GM10266 (cell line): ENCODE data around the gene RECQL5.

Source experiments
- DNase-seq: peaks from one replicate; pipeline ENCODE4 v3.0.0; 2012; ENCODE audit errors: extremely low spot score
- TF ChIP-seq, protein P1 (sequence below): IDR thresholded peaks from 2 replicates; pipeline ENCODE4 v1.5.1; 2012; ENCODE audit warnings: mild to moderate bottlenecking, low read depth; ENCODE audit not compliant: control insufficient read depth, insufficient read depth; ENCODE audit errors: missing control alignments

RECQL5 gene

DNA sequence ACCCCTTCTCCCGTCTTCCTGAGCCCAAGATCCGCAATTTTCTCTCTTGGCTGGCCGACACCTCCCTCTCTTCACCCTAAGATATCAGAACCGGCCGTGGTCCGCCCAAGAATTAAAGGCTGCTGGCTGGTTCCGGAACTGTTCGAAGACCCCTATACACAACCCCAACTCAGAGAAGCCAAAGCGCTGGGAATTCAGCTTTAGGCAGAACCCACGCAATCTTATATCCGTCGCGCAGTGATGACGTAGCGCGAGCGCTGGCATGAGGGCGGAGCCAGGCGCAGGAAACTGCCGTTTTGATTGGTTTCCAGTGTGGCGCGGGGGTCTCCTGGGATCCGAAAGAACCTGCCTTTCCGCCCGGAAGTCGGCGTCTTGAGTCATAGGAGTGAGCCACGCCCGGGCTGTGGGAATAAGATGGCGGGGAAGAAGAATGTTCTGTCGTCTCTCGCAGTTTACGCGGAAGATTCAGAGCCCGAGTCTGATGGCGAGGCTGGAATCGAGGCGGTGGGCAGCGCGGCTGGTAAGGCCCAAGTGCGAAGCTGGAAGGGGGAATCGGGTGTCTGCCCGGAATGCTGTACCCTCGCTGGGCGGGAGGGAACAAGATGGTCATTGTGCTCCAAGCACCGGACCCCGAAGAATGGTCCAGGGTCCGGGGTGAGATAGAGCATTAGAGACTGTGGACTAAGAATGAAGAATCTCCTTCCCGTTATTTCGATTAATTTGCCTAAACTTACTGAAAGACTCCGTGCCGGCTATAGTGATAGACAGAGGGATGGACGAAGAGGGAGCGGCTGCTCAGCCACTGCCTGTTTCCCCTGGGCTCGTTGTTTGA, at the start of gene RECQL5, which contains the start of gene SAP30BP:
TSS of gene RECQL5 (minus strand) at position 196 of the 832 bp plus-strand sequence. CDS start 597 bp downstream, outside the sequence.
TSS of gene SAP30BP (plus strand) at position 380 of the 832 bp plus-strand sequence. CDS start at position 415, 35 bp downstream.
- TF ChIP-seq, protein P1, sequence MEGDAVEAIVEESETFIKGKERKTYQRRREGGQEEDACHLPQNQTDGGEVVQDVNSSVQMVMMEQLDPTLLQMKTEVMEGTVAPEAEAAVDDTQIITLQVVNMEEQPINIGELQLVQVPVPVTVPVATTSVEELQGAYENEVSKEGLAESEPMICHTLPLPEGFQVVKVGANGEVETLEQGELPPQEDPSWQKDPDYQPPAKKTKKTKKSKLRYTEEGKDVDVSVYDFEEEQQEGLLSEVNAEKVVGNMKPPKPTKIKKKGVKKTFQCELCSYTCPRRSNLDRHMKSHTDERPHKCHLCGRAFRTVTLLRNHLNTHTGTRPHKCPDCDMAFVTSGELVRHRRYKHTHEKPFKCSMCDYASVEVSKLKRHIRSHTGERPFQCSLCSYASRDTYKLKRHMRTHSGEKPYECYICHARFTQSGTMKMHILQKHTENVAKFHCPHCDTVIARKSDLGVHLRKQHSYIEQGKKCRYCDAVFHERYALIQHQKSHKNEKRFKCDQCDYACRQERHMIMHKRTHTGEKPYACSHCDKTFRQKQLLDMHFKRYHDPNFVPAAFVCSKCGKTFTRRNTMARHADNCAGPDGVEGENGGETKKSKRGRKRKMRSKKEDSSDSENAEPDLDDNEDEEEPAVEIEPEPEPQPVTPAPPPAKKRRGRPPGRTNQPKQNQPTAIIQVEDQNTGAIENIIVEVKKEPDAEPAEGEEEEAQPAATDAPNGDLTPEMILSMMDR = no peak
- DNase-seq = peak; percentile 90

DNA sequence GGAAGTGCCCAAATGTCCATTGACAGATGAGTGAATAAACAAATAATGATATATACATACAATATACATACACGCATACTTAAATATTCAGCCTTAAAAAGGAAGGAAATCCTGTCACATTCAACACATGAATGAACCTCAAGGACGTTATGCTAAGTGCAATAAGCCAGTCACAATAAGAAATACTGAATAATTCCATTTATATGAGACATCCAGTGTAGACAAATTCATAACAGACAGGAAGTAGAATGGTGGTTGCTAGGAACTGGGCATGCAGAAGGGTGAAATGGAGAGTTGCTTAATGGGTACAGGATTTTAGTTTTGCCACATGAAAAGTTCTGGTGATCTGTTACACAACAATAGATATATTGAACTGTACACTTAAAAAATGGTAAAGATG, 45.5 kb upstream of the RECQL5 start:
- TF ChIP-seq, protein P1 = no peak

DNA sequence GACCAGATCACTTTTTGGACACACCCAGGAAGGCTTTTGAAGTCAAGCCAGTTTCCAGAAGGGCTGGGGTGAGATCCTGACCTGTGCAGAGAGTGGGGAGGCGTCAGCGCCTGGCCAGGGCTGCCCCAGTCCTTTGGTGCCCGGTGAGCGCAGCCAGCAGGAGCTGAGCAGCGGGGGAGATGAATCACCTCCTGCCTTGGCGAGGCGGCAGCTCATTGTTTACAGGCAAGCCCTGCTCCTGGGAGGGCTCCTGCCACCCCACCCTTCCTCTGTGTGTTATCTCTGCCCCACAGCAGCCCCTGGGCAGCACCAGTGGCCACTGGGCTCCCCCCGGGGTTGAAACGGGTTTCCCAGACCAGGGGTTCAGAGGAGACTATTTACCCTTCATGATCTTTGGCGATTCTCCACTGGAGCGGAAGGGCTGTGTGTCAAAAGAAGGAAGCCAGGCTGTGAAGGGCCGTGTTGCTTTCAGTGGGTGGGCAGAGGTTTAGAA, 40.2 kb upstream of the RECQL5 start:
- TF ChIP-seq, protein P1 = no peak

More for the DNA sequence above, 45.5 kb upstream of the RECQL5 start:
- DNase-seq = no peak

DNA sequence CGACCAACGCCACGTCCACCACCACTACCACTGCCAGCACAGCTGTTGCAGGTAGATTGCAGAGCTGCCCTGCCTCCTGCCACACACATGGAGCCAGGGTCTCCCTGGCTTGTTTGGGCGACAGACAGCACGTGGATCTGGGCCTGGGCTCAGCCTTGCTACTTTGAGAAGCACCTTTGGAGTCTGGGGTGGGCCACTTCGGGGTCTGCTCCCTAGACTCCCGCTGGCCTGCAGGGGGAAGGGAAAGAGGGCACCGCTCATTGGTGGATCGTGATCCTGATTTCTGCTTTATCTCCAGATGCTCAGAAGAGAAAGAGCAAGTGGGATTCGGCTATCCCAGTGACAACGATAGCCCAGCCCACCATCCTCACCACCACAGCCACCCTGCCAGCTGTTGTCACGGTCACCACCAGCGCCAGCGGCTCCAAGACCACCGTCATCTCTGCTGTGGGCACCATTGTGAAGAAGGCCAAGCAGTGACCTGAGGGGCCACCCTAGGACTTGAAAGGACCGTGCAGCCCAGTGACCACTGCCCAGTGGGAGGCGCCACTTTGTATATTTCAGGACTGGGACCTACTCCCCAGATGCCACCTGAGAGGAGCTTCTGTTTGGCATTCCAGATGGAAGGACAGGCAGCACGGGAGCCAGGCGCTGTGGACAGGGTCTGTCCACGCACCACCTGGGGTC, 39.2 kb upstream of the RECQL5 start:
- TF ChIP-seq, protein P1 = peak; percentile 18
- no peak for DNase-seq

More for the DNA sequence above, 40.2 kb upstream of the RECQL5 start:
- no peak for DNase-seq

DNA sequence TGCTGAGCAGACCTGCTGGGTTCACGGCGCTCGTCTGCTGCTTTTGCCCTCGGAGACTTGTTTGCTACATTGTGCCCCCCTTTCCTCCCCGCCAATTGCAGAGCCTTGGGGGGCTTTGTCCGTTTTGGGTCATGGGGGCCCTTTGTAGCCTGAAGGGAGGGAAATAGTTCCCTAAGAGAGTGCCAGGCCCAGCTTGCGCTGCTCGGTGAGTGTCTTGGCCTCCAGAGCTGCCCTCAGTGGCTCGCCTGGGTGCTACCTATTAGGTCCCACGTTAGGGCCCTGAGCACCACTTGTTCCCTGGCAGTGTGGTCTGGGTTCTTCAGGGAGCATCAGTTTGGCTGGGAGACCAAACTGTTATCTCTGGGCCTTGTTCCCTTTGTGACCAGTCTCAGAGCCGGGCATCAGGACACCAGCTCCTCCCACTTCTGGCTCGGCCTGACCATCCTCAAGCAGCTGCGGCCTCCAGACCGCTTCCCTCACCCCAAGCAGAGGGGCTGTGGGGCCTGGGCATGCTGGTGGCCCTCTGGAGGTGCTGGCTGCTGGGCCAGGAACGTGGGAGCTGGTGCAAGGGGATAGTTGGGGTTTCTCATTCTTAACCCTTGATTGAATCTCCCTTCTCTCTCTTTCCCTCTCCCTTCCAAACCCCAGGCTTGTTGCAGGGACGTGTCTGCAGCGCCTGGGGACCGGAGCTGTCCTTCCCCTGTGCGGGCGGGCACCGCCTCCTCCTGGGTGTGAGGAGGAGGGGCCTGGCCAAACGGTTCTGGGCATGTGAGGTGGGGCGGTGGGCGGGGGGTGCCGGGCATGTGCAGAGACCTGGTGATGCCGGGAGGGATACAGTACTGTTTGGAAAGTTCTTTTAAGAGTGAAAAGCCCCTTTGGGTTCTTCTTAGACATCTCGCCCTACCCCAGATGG, 38.3 kb upstream of the RECQL5 start:
- TF ChIP-seq, protein P1 = no peak
- no peak for DNase-seq

DNA sequence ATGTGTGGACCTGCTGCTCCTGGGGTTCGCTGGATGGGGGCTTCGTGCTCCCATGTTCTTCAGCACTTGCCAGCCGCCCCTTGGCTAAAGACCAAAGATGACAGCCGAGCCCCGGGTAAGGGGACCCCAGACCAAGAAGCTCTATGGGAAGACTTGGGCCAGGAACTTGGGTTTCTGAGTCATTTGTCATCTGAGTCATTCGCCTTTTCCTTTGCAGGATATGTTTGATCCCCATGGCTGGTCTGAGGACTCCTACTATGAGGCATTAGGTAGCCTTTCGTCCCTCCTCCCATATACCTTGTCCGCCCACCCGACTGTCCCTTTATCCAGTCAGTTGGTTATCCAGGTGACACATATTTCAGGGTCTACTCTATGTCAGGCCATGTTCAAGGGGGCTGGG, 36.6 kb upstream of the RECQL5 start:
- no peak for DNase-seq
- TF ChIP-seq, protein P1 = no peak
